ENCODE data around the gene GPR62.

GPR62 gene

GRCh38 chr3:51998774-51999173, 43.6 kb downstream of the GPR62 start:
- Histone ChIP-seq H3K4me1 (ENCODE audit: insufficient read depth, low read length, poor library complexity, severe bottlenecking) (peaks cover 15% of the 10 kb centered on the region), H3K36me3 (ENCODE audit: insufficient read depth, low read length) (peaks cover 15% of the 10 kb centered on the region; the same call in 1 of the 2 replicates), H4K20me1 (ENCODE audit: insufficient read depth, low read length, poor library complexity, severe bottlenecking) (peaks cover 19% of the 10 kb centered on the region), H3K9me2 (replicated peaks; ENCODE audit: low read depth, low read length) (no peaks in the 10 kb centered on the region), H3K4me3 (ENCODE audit: low read length, poor library complexity, severe bottlenecking) (no peak overlapping the region), H2AFZ (ENCODE audit: low read length) (no peak overlapping the region), H3K9me3 (ENCODE audit: insufficient read depth, low read depth, low read length) (no peaks in the 10 kb centered on the region), H3F3A (ENCODE audit: low read depth) (no peaks in the 10 kb centered on the region), H3K9ac (ENCODE audit: low read depth, low read length, poor library complexity, severe bottlenecking) (no peak overlapping the region), H3K79me2 (ENCODE audit: insufficient read depth, low read length) (peaks cover 20% of the 10 kb centered on the region), H3K27me3 (ENCODE audit: insufficient read depth, low read length, poor library complexity, severe bottlenecking) (peaks cover 10% of the 10 kb centered on the region), H3K4me2 (ENCODE audit: low read depth, low read length, poor library complexity, severe bottlenecking) (no peak overlapping the region)
- TF ChIP-seq CTCF (conservative IDR thresholded peaks at IDR 0.05; ENCODE audit: low read length) (no peak), EZH2phosphoT487 (IDR thresholded peaks at IDR 0.05; ENCODE audit: borderline replicate concordance) (no peak)

GRCh38 chr3:51999846-52000245, 44.7 kb downstream of the GPR62 start:
- Histone ChIP-seq H3K4me3 (ENCODE audit: low read length, poor library complexity, severe bottlenecking) (no peak overlapping the region), H3K4me2 (ENCODE audit: low read depth, low read length, poor library complexity, severe bottlenecking) (no peak overlapping the region), H3K36me3 (ENCODE audit: insufficient read depth, low read length) (peaks cover 6% of the 10 kb centered on the region; the same call in 1 of the 2 replicates), H3K79me2 (ENCODE audit: insufficient read depth, low read length) (peaks cover 9% of the 10 kb centered on the region), H3F3A (ENCODE audit: low read depth) (no peaks in the 10 kb centered on the region), H4K20me1 (ENCODE audit: insufficient read depth, low read length, poor library complexity, severe bottlenecking) (peaks cover 8% of the 10 kb centered on the region), H3K4me1 (ENCODE audit: insufficient read depth, low read length, poor library complexity, severe bottlenecking) (peaks cover 11% of the 10 kb centered on the region), H2AFZ (ENCODE audit: low read length) (no peak overlapping the region), H3K9me2 (replicated peaks; ENCODE audit: low read depth, low read length) (no peaks in the 10 kb centered on the region), H3K9me3 (ENCODE audit: insufficient read depth, low read depth, low read length) (no peaks in the 10 kb centered on the region), H3K9ac (ENCODE audit: low read depth, low read length, poor library complexity, severe bottlenecking) (no peak overlapping the region), H3K27me3 (ENCODE audit: insufficient read depth, low read length, poor library complexity, severe bottlenecking) (peaks cover 9% of the 10 kb centered on the region)
- no peak for TF ChIP-seq EZH2phosphoT487 (IDR thresholded peaks at IDR 0.05; ENCODE audit: borderline replicate concordance)

GRCh38 chr3:52001443-52001974, 46.3 kb downstream of the GPR62 start:
- Histone ChIP-seq H4K20me1 (ENCODE audit: insufficient read depth, low read length, poor library complexity, severe bottlenecking) (no peaks in the 10 kb centered on the region), H3K27me3 (ENCODE audit: insufficient read depth, low read length, poor library complexity, severe bottlenecking) (no peaks in the 10 kb centered on the region), H2AFZ (ENCODE audit: low read length) (peak overlapping the region; percentile 93), H3K9me2 (replicated peaks; ENCODE audit: low read depth, low read length) (no peaks in the 10 kb centered on the region), H3K36me3 (ENCODE audit: insufficient read depth, low read length) (no peaks in the 10 kb centered on the region), H3K4me1 (ENCODE audit: insufficient read depth, low read length, poor library complexity, severe bottlenecking) (peaks cover 12% of the 10 kb centered on the region), H3K9me3 (ENCODE audit: insufficient read depth, low read depth, low read length) (no peaks in the 10 kb centered on the region), H3K9ac (ENCODE audit: low read depth, low read length, poor library complexity, severe bottlenecking) (no peak overlapping the region), H3K79me2 (ENCODE audit: insufficient read depth, low read length) (no peaks in the 10 kb centered on the region), H3F3A (ENCODE audit: low read depth) (no peaks in the 10 kb centered on the region), H3K4me2 (ENCODE audit: low read depth, low read length, poor library complexity, severe bottlenecking) (peak overlapping the region; percentile 36), H3K4me3 (ENCODE audit: low read length, poor library complexity, severe bottlenecking) (peak overlapping the region; percentile 22)
- TF ChIP-seq EZH2phosphoT487 (IDR thresholded peaks at IDR 0.05; ENCODE audit: borderline replicate concordance) = no peak
- TF ChIP-seq CTCF (conservative IDR thresholded peaks at IDR 0.05; ENCODE audit: low read length) = peak; percentile 99

GRCh38 chr3:52002748-52003147, 47.6 kb downstream of the GPR62 start:
- no peaks in the 10 kb centered on the region for H3K79me2 ChIP-seq (ENCODE audit: insufficient read depth, low read length)
- peaks cover 15% of the 10 kb centered on the region for H3K4me1 ChIP-seq (ENCODE audit: insufficient read depth, low read length, poor library complexity, severe bottlenecking)
- TF ChIP-seq EZH2phosphoT487 (IDR thresholded peaks at IDR 0.05; ENCODE audit: borderline replicate concordance) (no peak), CTCF (conservative IDR thresholded peaks at IDR 0.05; ENCODE audit: low read length) (no peak)
- no peaks in the 10 kb centered on the region for H3K9me3 ChIP-seq (ENCODE audit: insufficient read depth, low read depth, low read length)
- H2AFZ ChIP-seq (ENCODE audit: low read length) = no peak overlapping the region
- no peaks in the 10 kb centered on the region for H4K20me1 ChIP-seq (ENCODE audit: insufficient read depth, low read length, poor library complexity, severe bottlenecking)
- H3K36me3 ChIP-seq (ENCODE audit: insufficient read depth, low read length) = no peaks in the 10 kb centered on the region
- no peaks in the 10 kb centered on the region for H3K9me2 ChIP-seq (replicated peaks; ENCODE audit: low read depth, low read length)
- no peak overlapping the region for H3K4me3 ChIP-seq (ENCODE audit: low read length, poor library complexity, severe bottlenecking)
- H3K9ac ChIP-seq (ENCODE audit: low read depth, low read length, poor library complexity, severe bottlenecking) = no peak overlapping the region
- H3K27me3 ChIP-seq (ENCODE audit: insufficient read depth, low read length, poor library complexity, severe bottlenecking) = no peaks in the 10 kb centered on the region
- H3F3A ChIP-seq (ENCODE audit: low read depth) = no peaks in the 10 kb centered on the region
- H3K4me2 ChIP-seq (ENCODE audit: low read depth, low read length, poor library complexity, severe bottlenecking) = no peak overlapping the region

All from Loucy (cell line).